ENCODE data around the gene JAG2.

Gene JAG2

DNA sequence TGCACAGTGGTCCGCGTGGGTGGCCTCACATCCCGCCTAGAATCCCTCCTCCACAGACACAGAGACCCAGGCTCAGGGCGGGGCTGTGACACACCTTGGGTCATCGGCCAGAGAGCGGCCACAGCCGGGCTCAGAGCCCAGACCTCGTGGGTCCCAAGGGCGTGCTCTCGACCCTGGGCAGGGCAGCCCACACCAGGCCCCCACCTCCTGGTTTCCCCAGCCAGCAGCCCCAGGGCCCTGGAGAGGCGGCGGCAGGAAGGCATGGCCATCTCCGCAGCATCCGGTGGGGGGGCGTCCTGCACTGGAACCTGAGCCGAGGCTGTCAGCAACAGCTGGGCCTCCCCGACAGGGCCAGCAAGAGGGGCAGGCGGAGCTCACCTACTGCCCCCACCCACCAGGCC is 15.2 kb downstream of the JAG2 start:
- no peak overlapping the region for H3K27ac ChIP-seq
- no peak for DNase-seq (ENCODE audit: low read depth, low spot score)

DNA sequence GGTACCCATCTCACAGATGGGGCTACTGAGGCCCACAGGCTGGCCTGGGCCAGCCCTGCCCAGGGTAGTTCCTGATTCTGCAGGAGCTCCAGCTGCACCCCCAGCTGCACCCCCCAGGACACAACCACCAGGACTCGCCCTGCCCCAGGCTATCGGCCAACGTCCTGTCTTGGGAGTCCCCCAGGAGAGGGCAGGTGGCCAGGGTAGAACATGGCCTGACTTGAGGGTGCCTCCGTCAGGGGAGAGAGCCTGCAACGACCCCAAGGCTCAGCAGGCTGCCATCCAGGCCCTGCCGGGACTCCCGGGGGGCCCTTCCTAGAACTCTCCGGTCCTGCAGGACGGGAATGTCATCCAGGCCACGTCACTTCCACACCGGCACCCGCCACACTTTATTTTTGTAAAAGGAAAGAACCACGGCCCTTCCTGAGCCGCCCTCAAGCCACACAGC is 15.8 kb downstream of the JAG2 start:
- H3K27ac ChIP-seq, result no peak overlapping the region
- DNase-seq (ENCODE audit: low read depth, low spot score), result no peak

DNA sequence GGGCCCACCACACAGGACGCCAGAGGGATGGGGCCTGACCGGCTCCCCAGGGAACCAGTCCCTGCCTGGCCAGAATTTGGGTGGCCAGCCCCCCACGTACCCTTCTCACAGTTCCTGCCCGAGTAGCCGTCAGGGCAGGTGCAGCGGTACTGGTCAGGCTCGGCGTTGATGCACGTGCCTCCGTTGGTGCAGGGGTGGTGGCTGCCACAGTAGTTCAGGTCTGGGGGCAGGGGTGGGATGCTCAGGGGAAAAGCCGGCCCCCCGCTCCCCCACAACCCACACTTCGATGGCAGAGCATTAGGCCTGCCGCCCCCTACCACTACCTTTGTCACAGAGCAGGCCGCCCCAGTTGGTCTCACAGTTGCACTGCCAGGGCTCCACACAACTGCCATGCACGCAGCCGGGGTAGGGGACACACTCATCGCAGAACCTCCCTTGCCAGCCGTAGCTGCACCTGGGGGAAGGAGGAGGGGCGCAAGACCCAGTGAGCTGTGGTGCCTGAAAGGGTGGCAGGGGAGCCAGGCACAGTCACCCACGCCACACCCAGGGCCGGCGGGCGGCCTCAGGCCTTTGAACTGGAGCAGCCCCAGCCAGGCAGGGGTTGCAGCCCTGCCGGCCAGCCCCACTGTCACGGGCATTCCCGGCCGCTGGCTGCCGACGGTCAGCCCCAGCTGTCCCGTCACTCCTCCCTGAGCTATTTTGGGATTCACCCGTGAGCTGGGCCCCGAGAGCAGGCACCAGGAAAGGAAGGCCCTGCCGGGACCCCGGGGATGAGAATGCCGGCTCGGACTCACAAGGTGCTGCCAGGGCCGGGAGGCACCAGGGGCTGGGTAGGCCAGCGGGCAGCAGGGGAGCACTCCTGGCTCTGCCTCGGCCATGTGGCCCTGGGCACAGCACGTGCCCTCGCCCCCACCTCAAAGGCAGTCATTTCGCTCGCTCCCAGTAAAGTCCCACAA is 16.5 kb downstream of the JAG2 start:
- no peak overlapping the region for H3K27ac ChIP-seq
- DNase-seq (ENCODE audit: low read depth, low spot score), result no peak

DNA sequence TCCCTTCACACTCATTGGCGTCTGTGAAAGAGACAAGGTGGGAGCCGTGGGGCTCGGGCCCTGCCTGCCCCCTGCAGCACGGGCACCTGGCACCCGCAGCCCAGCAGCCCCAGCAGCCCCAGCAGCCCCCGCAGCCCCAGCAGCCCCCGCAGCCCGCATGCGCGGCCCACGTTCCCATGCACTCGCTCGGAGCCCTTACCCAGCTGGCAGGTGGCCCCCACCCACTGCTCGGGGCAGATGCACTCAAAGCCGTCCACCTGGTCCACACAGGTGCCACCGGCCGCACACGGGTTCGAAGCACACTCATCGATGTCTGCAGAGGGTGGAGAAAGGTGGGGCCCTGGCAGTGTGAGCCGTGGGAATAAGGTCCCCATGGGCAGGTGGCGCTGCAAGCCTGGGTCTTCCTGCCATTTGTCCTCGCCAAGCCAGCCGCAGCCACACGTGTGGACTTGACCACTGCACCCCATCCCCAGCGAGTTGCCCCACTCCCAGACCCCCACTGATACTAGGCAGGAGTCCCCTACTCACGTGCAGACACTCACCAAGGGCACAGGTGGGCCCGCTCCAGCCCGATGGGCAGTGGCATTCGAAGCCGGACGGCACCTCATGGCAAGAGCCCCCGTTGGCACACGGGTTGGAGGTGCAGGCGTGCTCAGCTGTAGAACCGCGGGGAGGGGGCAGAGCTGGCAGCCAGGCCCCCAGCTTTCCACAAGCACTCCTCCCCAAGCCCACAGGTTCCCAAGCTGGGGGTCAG is 17.3 kb downstream of the JAG2 start:
- no peak for DNase-seq (ENCODE audit: low read depth, low spot score)

GRCh38 chr14:105150368-105151083 is 18.1 kb downstream of the JAG2 start:
- no peak overlapping the region for H3K27ac ChIP-seq
- no peak for DNase-seq (ENCODE audit: low read depth, low spot score)

More for the DNA sequence above, 17.3 kb downstream of the JAG2 start:
- no peak overlapping the region for H3K27ac ChIP-seq

DNA sequence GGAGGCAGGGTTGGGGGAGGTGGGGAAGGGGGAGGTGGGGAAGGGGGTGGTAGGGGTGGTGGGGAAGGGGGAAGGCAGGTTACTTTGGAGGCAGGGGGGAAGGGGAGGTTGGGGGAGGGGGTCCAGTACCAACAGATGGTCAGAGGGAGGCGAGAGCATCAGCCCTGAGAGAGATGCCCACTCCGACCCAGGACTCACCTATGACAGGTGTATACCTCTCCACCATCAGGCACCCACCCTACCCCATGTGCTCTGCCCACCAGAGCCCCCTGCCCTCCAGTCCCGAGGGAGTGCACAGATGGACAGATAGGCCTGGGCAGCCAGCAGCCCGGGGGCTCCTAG is 18.6 kb downstream of the JAG2 start:
- DNase-seq (ENCODE audit: low read depth, low spot score), result no peak
- no peak overlapping the region for H3K27ac ChIP-seq

GRCh38 chr14:105149146-105149781 is 19.3 kb downstream of the JAG2 start:
- no peak overlapping the region for H3K27ac ChIP-seq
- no peak for DNase-seq (ENCODE audit: low read depth, low spot score)

DNA sequence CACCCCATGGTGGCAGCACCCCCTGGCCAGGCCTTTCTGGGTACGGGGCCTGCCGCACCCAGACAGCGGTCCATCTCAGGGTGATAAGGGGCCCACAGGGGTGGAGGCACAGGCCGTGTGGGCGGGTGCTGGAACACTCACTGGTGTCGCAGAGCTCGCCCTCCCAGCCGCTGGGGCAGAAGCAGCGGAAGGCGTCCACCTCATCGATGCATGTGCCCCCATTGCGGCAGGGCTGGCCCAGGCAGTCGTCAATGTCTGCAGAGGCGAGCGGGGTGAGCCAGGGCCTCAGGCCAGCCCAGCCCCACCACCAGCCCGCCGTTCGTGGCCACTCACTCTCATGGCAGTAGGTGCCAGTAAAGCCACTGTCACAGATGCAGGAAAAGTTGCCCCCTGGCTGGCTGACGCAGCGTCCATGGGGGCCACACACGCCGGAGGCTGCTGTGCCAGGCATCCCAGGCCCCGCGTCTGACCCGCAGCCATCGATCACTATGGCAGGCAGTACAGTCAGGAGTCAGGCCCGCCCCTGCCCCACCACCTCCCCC is 19.9 kb downstream of the JAG2 start:
- H3K27ac ChIP-seq, result no peak overlapping the region
- no peak for DNase-seq (ENCODE audit: low read depth, low spot score)

DNA sequence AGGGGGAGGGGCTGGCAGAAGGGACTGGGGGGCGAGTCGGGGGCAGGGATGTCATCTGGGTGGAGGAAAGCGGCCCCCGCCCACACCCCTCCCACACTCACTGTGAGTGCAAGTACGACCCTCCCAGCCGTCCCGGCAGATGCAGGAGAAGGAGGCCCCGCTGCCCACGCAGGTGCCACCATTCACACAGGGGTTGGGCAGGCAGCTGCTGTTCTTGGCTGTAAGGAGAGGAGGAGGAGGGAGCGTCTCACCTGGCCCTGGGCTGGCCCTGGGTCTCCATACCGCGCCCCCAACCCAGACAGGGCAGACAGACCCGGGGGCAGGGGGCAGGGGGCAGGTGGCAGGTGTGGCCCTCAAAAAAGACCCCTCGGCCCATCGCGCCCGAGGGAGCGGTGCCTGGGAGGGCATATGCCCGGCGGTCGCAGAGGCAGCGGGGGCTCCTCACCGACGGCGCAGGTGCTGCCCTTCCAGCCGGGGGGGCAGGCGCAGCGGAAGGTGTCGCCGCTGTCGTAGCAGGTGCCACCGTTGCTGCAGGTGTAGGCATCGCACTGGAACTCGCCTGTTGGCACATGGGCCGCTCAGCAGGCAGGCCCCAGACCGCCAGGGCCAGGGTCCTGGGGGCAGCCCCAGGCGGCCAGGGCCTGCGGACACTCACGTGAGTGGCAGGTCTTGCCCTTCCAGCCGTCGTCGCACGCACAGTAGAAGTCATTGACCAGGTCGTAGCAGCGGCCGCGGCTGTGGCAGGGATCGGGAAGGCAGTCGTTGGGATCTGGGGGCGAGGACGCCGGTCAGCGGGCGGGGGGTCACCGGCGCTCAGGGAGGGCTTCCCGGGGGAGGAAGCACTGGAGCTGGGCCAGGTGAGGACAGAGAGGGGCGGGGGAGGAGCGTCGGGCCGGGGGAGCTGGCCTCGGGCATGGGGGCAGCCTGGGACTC is 20.6 kb downstream of the JAG2 start:
- no peak overlapping the region for H3K27ac ChIP-seq
- DNase-seq (ENCODE audit: low read depth, low spot score), result no peak

DNA sequence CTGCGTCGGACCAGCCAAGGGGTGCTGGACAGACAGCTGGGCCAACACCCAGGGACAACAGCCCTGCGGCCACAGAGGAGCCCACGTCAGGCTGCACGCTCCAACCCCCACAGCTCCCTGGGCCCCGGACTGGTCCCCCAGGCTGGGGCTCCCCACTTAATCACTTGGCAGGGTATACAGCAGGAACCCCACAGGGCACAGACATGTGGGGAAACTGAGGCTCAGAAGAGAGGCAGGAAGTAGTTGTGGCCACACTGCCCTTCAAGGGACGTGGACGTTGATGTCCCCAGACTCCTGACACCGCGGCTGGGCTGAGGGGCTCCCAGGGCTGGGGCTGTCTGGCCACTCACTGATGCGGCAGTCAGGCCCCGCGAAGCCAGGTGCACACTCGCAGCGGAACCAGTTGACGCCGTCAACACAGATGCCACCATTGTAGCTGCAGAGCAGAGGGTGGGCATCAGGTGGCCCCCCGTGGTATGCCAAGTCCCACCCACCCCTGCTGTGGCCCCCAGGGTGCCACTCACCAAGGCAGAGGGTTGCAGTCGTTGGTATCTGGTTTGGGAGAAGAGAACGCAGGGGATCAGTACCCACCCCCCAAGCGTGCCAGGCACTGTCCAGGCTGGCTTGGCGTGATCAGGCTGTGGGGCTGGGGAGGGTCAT is 21.5 kb downstream of the JAG2 start:
- no peak for DNase-seq (ENCODE audit: low read depth, low spot score)
- H3K27ac ChIP-seq, result no peak overlapping the region

DNA sequence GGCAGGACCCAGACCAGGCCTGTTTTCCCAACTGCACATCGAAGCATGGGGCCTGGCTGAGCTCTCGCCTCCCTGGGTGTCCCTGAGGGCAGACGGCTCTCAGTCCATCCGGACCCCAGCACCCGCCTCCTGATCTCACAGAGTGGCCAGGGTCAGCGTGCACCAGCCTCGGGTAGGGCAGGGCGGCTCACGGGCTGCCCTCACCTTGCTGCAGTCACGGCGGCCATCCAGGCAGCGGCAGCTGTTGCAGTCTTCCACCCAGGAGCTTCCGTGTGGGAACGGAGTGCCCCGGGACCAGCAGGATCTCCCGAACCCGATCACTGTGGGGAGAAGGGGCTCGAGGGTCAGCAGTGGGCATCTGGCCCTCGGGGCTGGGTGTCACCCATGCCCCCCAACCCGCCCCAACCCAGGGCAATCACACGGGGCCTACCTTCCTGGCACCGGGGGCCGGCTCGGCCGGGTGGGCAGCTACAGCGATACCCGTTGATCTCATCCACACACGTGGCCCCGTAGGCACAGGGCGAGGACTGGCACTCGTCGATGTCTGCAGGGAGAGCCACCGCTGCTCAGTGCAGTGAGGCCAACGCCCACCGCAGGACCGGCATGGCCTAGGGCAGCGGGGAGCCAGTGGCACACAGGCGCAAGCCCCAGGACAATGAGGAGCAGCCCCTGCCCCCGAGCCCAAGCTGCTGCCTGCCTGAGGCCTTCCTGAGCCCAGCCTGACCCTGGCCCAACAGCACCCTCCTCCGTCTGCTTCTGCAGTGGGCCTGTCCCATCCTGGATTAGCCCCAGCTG is 22.2 kb downstream of the JAG2 start:
- H3K27ac ChIP-seq, result no peak overlapping the region

DNA sequence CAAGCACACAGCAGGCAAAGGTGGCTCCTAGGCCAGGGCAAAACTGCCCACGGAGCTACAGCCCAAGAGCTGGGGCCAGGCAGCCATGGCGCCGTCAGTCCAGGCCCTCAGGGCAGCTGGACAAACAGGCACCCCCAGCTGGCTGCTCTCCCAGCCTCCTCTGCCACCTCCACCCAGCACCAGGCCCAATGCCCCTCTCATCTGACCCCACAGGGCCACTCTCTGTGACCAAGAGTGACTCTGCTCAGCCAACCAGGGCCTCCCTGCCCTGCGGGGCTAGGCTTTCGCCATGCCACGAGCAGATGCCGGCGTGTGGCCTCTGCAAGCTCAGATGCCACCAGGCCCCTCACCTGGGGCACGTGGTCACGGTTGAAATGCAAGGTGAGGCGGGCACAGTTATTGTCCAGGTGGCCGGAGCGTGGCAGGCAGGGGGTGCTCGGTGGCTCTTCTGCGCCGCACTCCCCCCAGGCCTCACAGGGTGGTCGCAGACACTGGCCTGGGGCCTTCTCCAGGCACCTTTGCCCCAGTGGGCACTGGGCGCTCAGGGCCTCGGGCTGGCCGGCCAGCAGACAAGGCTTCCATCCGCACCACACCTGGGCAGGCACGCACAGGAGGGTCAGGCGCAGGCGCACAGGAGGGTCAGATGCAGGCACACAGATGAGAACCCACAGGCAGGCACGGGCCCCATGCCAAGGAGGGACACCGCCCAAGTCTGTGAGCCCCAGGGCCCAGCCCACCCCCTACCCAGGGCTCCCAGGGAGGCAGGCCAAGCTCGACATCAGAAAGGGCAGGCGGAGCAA is 23.0 kb downstream of the JAG2 start:
- no peak for DNase-seq (ENCODE audit: low read depth, low spot score)
- no peak overlapping the region for H3K27ac ChIP-seq

More for the DNA sequence above, 22.2 kb downstream of the JAG2 start:
- no peak for DNase-seq (ENCODE audit: low read depth, low spot score)

DNA sequence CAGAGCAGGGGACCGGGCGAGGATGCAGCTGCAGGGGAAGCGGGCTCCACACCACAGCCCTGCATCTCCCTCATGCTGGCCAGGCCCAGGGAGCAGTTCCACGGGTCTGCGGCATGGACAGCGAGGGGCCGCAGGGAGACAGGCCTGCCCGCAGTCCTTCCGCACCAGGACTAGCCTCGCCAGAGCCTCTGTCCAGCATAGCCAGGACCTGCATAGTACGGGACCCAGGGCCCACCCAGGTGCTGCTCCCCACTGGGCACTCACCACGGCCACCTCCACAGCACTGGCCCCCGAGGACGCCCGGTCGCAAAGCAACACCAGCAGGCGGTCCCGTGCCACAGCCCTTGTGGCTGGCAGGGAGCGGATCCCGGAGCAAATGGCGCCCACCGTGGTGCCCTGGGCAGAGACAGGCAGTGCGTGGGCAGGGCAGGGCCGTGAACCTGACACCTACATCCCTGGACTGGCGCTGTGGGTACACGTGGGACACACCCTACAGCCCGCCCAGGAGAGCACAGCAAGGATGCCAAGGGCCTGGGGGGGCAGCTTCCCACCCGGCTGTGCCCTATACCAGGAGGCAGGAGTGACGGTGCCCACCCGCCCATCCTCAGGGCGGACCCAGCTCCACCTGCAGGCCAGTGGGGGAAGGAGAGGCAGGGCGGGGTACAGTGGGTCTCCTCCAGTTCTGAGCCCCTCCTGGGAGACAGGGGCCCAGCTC is 23.8 kb downstream of the JAG2 start:
- H3K27ac ChIP-seq, result no peak overlapping the region
- DNase-seq (ENCODE audit: low read depth, low spot score), result no peak

- DNase-seq (ENCODE audit: low read depth, low spot score), result no peak
- H3K27ac ChIP-seq, result no peak overlapping the region
Measured at GRCh38 chr14:105144026-105144665, 24.4 kb downstream of the JAG2 start.

DNA sequence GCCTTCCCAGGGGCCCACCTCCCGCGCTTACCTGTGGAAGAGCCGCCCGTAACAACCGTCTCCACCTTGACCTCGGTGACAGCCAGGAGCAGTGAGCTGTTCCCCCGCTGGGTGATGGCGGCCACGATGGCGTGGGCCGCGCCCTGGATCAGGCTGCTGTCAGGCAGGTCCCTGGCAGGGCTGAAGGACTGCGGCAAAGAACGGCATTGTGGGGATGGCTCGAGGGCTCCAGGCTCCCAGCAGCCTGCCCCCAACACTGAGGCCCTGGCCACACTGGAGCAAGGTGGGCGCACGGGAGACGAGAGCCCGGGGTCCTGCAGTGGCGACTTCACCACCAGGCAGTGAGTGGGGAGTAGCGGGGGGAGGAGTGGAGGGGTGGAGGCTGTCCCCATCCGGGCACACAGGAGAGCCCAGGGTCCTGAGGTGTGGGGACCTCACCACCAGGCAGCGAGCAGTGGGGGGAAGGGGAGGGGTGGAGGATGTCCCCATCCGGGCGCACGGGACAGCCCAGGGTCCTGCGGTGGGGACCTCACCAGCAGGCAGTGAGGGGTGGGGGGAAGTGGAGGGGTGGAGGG is 25.0 kb downstream of the JAG2 start:
- no peak for DNase-seq (ENCODE audit: low read depth, low spot score)

More for the DNA sequence above, 25.0 kb downstream of the JAG2 start:
- no peak overlapping the region for H3K27ac ChIP-seq

All from epithelial cell of prostate (primary cell).